A549 (cell line): Measurements from ENCODE around the gene P2RY14.

ENCODE experiments used
- BHLHE40 ChIP-seq: IDR thresholded peaks from 2 replicates; pipeline ENCODE4 v1.6.1; 2012; ENCODE audit warnings: low read depth, low read length, inconsistent platforms
- CHD4 ChIP-seq: fragments of 200-600 bp; sonication (generic); IDR thresholded peaks from 2 replicates; pipeline ENCODE4 v1.6.1; 2016; ENCODE audit warnings: antibody characterized with exemption, mild to moderate bottlenecking, borderline replicate concordance
- EHMT2 ChIP-seq: fragments of 200-600 bp; sonication (generic); IDR thresholded peaks from 2 replicates; pipeline ENCODE4 v1.6.1; 2016; ENCODE audit warnings: antibody characterized with exemption, low read depth, mild to moderate bottlenecking, moderate library complexity
- KDM5A ChIP-seq: fragments of 200-600 bp; sonication (generic); IDR thresholded peaks from 2 replicates; pipeline ENCODE4 v1.6.1; 2016; ENCODE audit warnings: antibody characterized with exemption, mild to moderate bottlenecking
- MYC ChIP-seq: IDR thresholded peaks from 2 replicates; pipeline ENCODE4 v1.6.1; 2012; ENCODE audit warnings: mild to moderate bottlenecking, inconsistent platforms, low read length, improper control_type of control experiment, borderline replicate concordance
- NFE2L2 ChIP-seq: fragments of 150-350 bp; conservative IDR thresholded peaks from 2 replicates; pipeline ENCODE4 v1.6.1; 2014; ENCODE audit warnings: low read length
- POLR2A ChIP-seq: IDR thresholded peaks from 2 replicates; pipeline ENCODE4 v1.6.1; 2012; ENCODE audit warnings: mild to moderate bottlenecking, low read length
- RFX5 ChIP-seq: fragments of 450-650 bp; IDR thresholded peaks from 2 replicates; pipeline ENCODE4 v1.7.1; 2014; ENCODE audit warnings: antibody characterized with exemption, mild to moderate bottlenecking, moderate library complexity
- ZFP36 ChIP-seq: fragments of 450-650 bp; IDR thresholded peaks from 2 replicates; pipeline ENCODE4 v1.6.1; 2014; ENCODE audit warnings: borderline replicate concordance; ENCODE audit not compliant: partially characterized antibody
- ZSCAN20 ChIP-seq: fragments of 250-450 bp; sonication (Bioruptor Pico); IDR thresholded peaks from 2 replicates; pipeline ENCODE4 v1.8.0; 2022; ENCODE audit warnings: mild to moderate bottlenecking, moderate library complexity
- TF ChIP-seq, protein P1 (sequence below): fragments of >200 bp; sonication (Bioruptor Twin); formaldehyde crosslinking; IDR thresholded peaks from 3 replicates; pipeline ENCODE4 v1.5.1; 2016
- TF ChIP-seq, protein P2 (sequence below): fragments of 450-650 bp; IDR thresholded peaks from 2 replicates; pipeline ENCODE4 v1.6.1; 2014; ENCODE audit warnings: antibody characterized with exemption
- TF ChIP-seq, protein P3 (sequence below): IDR thresholded peaks from 2 replicates; pipeline ENCODE4 v1.6.1; 2012
- TF ChIP-seq, protein P4 (sequence below): fragments of 250-450 bp; sonication (Bioruptor Pico); IDR thresholded peaks from 2 replicates; pipeline ENCODE4 v1.5.0; 2021; ENCODE audit warnings: mild to moderate bottlenecking, moderate library complexity, borderline replicate concordance

DNA sequence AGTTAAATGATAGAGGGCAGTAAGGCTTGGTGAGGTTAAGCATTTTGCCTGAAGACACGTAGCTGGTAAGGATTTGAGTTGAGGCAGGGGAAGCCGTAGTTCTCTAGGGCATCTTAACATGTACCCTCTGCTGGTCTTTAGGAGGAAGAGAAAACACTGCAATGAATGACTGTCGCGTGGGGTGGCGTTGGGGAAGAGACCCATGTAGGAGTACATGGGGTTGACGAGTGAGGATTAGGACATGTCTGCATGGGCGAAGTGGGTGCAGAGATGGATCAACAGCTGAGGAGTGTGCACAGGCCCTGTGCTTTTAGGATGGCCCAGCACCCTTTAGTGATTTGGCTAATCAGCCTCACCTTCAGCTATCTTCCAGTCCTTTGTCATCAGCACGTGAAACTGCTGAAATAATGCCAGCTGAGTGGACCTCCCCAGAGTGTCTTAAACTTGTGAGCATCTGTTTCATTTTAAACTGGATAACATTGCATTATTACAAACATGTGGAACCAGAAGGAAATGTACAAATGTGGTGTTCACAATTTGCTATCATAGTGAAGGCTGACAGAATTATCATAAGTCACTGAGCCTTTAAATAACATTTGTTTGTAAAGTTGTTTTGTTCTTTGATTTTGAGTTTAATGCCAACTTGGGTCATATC, 15.3 kb downstream of the P2RY14 start:
- TF ChIP-seq POLR2A (no peak), RFX5 (no peak), CHD4 (no peak), KDM5A (no peak), NFE2L2 (no peak), EHMT2 (no peak), MYC (no peak), ZFP36 (no peak), BHLHE40 (no peak), ZSCAN20 (CRISPR knock-in tag) (no peak)
- TF ChIP-seq, protein P1, sequence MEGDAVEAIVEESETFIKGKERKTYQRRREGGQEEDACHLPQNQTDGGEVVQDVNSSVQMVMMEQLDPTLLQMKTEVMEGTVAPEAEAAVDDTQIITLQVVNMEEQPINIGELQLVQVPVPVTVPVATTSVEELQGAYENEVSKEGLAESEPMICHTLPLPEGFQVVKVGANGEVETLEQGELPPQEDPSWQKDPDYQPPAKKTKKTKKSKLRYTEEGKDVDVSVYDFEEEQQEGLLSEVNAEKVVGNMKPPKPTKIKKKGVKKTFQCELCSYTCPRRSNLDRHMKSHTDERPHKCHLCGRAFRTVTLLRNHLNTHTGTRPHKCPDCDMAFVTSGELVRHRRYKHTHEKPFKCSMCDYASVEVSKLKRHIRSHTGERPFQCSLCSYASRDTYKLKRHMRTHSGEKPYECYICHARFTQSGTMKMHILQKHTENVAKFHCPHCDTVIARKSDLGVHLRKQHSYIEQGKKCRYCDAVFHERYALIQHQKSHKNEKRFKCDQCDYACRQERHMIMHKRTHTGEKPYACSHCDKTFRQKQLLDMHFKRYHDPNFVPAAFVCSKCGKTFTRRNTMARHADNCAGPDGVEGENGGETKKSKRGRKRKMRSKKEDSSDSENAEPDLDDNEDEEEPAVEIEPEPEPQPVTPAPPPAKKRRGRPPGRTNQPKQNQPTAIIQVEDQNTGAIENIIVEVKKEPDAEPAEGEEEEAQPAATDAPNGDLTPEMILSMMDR, result no peak
- TF ChIP-seq, protein P2, sequence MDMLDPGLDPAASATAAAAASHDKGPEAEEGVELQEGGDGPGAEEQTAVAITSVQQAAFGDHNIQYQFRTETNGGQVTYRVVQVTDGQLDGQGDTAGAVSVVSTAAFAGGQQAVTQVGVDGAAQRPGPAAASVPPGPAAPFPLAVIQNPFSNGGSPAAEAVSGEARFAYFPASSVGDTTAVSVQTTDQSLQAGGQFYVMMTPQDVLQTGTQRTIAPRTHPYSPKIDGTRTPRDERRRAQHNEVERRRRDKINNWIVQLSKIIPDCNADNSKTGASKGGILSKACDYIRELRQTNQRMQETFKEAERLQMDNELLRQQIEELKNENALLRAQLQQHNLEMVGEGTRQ, result no peak
- TF ChIP-seq, protein P3, sequence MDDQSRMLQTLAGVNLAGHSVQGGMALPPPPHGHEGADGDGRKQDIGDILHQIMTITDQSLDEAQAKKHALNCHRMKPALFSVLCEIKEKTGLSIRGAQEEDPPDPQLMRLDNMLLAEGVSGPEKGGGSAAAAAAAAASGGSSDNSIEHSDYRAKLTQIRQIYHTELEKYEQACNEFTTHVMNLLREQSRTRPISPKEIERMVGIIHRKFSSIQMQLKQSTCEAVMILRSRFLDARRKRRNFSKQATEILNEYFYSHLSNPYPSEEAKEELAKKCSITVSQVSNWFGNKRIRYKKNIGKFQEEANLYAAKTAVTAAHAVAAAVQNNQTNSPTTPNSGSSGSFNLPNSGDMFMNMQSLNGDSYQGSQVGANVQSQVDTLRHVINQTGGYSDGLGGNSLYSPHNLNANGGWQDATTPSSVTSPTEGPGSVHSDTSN, result no peak
- TF ChIP-seq, protein P4, sequence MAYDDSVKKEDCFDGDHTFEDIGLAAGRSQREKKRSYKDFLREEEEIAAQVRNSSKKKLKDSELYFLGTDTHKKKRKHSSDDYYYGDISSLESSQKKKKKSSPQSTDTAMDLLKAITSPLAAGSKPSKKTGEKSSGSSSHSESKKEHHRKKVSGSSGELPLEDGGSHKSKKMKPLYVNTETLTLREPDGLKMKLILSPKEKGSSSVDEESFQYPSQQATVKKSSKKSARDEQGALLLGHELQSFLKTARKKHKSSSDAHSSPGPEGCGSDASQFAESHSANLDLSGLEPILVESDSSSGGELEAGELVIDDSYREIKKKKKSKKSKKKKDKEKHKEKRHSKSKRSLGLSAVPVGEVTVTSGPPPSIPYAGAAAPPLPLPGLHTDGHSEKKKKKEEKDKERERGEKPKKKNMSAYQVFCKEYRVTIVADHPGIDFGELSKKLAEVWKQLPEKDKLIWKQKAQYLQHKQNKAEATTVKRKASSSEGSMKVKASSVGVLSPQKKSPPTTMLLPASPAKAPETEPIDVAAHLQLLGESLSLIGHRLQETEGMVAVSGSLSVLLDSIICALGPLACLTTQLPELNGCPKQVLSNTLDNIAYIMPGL (CRISPR knock-in tag), result no peak
